ENCODE results near the gene PHKA2.
"Not testable (repeated sequence)": the region's sequence is repeated elsewhere in the genome, so short reads cannot be mapped to it uniquely, and the experiment has no call there.

PHKA2 gene, protein sequence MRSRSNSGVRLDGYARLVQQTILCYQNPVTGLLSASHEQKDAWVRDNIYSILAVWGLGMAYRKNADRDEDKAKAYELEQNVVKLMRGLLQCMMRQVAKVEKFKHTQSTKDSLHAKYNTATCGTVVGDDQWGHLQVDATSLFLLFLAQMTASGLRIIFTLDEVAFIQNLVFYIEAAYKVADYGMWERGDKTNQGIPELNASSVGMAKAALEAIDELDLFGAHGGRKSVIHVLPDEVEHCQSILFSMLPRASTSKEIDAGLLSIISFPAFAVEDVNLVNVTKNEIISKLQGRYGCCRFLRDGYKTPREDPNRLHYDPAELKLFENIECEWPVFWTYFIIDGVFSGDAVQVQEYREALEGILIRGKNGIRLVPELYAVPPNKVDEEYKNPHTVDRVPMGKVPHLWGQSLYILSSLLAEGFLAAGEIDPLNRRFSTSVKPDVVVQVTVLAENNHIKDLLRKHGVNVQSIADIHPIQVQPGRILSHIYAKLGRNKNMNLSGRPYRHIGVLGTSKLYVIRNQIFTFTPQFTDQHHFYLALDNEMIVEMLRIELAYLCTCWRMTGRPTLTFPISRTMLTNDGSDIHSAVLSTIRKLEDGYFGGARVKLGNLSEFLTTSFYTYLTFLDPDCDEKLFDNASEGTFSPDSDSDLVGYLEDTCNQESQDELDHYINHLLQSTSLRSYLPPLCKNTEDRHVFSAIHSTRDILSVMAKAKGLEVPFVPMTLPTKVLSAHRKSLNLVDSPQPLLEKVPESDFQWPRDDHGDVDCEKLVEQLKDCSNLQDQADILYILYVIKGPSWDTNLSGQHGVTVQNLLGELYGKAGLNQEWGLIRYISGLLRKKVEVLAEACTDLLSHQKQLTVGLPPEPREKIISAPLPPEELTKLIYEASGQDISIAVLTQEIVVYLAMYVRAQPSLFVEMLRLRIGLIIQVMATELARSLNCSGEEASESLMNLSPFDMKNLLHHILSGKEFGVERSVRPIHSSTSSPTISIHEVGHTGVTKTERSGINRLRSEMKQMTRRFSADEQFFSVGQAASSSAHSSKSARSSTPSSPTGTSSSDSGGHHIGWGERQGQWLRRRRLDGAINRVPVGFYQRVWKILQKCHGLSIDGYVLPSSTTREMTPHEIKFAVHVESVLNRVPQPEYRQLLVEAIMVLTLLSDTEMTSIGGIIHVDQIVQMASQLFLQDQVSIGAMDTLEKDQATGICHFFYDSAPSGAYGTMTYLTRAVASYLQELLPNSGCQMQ

DNA sequence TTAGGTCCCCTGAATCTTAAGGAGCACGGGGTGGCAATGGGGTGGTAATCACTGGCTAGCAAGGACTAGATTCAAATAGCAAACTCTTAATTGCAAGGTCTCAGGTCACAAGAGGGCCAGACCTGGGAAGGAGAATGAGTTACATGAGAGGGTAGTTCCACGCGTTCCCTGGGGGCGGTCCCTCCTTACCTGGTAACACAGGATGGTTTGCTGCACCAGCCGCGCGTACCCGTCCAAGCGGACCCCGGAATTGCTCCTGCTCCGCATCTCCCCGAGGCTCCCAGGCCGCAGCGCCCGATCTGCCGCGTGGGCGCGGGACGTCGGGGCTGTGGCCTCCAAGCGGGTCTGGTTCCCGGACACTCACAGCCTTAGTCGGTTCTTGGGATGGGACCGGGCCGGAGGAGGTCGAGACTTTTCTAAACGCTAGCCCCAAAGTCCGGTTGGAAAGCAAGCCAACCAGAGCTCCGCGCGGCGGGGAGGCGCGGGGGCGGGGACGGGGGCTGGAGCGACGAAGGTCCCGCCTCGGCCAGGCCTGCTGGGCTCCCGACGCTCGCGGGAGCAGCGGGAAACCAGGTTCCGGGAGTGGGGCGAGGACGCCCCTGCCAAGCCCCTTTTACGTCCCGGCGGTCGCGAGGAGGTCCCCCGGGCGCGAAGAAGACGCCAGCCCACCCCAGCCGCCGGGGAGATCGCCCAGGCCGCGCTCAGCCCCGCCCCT lies at the start of gene PHKA2:
Gene PHKA2 (minus strand): TSS at position 449 of the 715 bp plus-strand sequence. CDS start 182 bp downstream, at position 267.
- no peak for DNase-seq

- DNase-seq, result no peak
Observed at GRCh38 chrX:19030805-19031204, 46.9 kb upstream of the PHKA2 start.

GRCh38 chrX:19028560-19028959 lies 44.6 kb upstream of the PHKA2 start:
- DNase-seq, result no peak

DNA sequence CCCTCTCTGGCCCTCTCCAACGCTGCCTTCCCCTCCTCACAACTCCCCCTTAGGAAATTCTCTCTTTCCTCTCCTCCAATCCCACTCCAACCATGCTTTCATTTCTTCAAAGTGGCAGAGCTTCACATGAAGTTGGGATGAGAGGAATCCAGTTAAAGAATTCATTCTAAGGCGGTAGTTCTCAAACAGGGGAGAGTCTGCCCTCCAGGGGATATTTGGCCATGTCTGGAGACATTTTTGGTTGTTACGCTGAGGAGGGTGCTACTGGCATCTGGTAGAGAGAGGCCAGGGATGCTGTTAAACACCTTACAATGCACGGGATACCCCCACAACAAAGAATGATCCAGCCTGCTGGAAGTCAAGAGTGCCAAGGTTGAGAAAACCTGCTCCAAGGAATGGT lies 40.5 kb upstream of the PHKA2 start:
- no peak for DNase-seq

GRCh38 chrX:19019996-19020395 lies 36.1 kb upstream of the PHKA2 start:
- no peak for DNase-seq

- DNase-seq, result no peak
Observed at GRCh38 chrX:19017271-19017670, 33.4 kb upstream of the PHKA2 start.

- DNase-seq, result not testable (repeated sequence)
Observed at GRCh38 chrX:19016614-19017013, 32.7 kb upstream of the PHKA2 start.

DNA sequence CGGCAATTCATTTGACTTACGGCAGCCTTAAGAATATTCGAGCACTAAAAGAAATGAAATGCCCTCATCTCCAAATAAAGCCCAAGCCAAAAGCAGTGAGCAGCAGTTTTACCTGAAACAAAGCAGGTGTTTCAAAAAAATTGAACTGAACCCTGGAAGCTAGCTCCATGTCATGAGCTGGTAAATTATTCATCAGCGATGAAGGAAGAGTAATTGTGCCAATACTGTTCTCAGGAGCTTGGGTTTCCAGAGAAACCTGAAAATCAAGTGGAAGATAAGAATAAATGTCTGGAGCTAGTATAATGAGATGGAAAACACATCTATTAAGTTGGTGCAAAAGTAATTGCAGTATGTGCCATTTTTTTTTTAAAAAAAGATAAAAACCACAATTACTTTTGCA lies 24.0 kb upstream of the PHKA2 start:
- no peak for DNase-seq

DNA sequence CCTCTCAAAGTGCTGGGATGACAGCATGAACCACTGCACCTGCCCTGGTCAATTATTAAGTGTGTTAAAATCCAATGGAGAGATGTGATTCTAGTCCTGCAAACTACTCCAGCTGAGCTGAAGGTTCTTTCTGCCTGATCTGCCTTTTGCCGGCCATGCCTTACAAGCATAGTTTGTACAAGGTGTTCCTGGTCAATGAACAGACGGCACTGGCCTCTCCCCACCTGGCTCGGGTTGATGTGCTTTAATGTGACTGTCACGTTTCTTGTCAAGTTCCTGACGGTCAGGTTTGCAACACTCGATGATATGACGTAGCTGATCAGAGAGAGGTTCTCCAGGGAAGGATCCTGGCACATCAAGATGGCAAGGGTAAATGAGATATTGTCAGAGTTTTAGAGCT lies 23.1 kb upstream of the PHKA2 start:
- no peak for DNase-seq

- DNase-seq, result no peak
Observed at GRCh38 chrX:19005909-19006308, 22.0 kb upstream of the PHKA2 start.

- DNase-seq, result no peak
Observed at GRCh38 chrX:19003756-19004155, 19.8 kb upstream of the PHKA2 start.

- DNase-seq, result no peak
Observed at GRCh38 chrX:18998653-18999052, 14.7 kb upstream of the PHKA2 start.

DNA sequence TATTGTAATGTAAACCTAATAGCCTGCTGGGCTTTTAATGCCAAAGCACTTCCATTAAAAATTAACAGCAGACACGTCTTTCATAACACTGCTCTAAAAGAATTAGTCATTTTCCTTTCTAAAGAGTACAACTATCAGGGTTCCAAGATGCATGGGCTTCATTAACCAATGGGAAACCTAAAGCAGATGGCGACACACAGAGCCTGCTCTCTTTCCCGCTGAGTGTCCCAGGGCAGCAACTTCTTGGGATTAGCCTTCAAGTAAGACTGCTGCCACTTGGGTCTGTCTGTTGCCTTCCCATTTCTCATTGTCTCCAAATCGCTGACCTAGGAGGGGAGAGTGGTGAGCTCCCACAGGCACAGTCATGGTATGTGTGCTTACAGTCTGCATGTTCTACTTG lies 14.0 kb upstream of the PHKA2 start:
- DNase-seq, result no peak

DNA sequence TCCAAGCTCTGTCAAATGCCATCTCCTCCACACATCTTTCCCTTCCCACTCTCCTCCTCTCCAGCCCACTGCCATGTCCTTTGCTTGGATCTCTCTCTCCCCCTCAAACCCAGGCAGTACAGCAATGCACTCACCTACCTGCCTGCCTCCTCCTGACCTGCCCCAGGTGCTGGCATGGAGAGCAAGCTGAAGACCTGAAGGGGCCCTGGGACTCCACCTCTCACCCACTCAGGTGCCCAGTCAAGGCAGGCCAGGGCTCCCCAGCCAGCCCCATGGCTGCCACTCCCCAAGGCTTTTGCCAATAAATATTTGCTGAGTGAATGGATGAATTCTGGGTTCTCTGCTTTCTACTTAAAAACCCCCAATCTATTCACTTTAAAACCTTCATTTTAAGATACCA lies 12.6 kb upstream of the PHKA2 start:
- DNase-seq, result no peak

- DNase-seq, result no peak
Observed at GRCh38 chrX:18995221-18995620, 11.3 kb upstream of the PHKA2 start.

- no peak for DNase-seq
Observed at GRCh38 chrX:18994713-18995112, 10.8 kb upstream of the PHKA2 start.

DNA sequence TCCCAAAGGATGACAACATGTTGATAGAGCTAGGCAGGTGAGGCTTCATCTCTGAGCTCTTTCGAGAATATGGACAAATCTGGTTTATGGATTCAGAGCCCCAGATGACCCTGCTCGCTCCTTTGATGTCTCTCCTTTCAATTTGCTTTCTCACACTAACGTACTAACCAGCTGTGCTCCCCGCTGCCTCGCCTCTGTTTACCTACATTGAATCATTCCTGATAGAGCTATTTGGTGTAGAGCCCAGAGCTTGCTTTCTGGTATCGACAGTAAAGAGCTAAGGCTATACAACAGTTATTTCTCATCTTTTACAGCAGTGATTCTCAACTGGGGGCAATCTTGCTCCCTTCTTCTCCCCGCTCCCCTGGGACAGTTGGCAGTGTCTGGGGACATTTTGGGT lies 8.9 kb upstream of the PHKA2 start:
- no peak for DNase-seq

- DNase-seq, result no peak
Observed at GRCh38 chrX:18985186-18985435, 1.2 kb upstream of the PHKA2 start.

- DNase-seq, result peak; percentile 84
Observed at GRCh38 chrX:18984381-18985185, 669 bp upstream of the PHKA2 start.

DNA sequence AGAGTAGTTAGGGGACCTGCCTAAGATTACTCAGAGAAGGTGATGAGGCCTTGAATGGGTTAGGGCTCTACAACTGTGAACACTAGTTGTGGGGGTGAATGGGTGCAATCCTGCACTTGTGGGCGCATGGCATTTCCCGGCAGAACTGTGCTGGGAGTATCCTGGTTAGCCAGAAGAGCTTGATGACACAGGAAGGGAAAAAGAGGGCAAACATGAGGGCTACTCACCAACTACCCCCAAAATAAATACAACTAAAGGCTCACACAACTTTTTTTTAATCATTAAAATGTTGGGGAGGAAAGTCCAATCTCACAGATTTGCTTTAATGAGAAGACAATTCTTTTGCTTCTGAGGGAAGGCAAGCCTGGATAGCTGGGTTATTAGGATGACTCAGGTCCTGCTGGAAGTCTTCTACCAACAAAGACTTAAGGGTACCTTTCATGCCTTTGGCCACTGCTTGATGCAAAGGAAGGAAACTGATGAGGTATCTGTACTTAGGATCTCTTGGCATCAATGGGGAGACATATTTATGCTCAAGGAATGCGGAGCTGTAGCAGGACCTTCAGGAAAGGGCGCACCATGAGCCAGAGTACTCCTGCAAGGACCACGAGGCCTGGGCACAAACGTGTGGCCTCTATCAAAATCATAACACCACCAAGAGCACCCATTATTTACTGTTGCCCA lies 2.6 kb downstream of the PHKA2 start:
- no peak for DNase-seq

GRCh38 chrX:18980262-18980661 lies 3.7 kb downstream of the PHKA2 start:
- DNase-seq, result not testable (repeated sequence)

Measured in CD4-positive, alpha-beta T cell treated with Interleukin-4 for 4 hours (primary cell).